IMR-90 (cell line): ENCODE data around the gene CDK11A. TPM values are rescaled to one million over a fixed set of nuclear protein-coding genes. Genes with fewer than 3 reads are reported as not detected.
A peak's percentile ranks its signal among the peaks of the same experiment; 100 is the strongest.

Experiments
- ATAC-seq: fragments of 200-7000 bp; cut with Tn5 transposase; 2 replicates; pipeline ENCODE4 v1.9.1; 2020; ENCODE audit warnings: low read depth, mild to moderate bottlenecking, moderate library complexity
- BruUV-seq: library from RNA; stranded (reverse); fragments of 400-500 nt; replicated peaks from 2 replicates; lab custom pipeline; 2021; lab: Mats Ljungman, UMichigan
- CTCF ChIA-PET: fragments of 300-600 bp; formaldehyde crosslinking; extraction: SDS; loops from one replicate; lab custom pipeline; 2021; ENCODE audit warnings: antibody characterized with exemption; lab: Yijun Ruan, JAX
- POLR2A ChIA-PET: fragments of 300-600 bp; sonication (Branson Sonifier 250); formaldehyde crosslinking; loops from one replicate; lab custom pipeline; 2022; ENCODE audit warnings: antibody characterized with exemption; ENCODE audit not compliant: unreplicated experiment; lab: Charles Lee
- DNase-seq: peaks from one replicate; pipeline ENCODE4 v3.0.0; 2013
- H2AFZ ChIP-seq: replicated peaks from 2 replicates; pipeline ENCODE3; 2013; ENCODE audit warnings: low read length, mild to moderate bottlenecking; ENCODE audit not compliant: poor library complexity
- H2AK5ac ChIP-seq: 2 replicates; pipeline ENCODE4 v1.6.1; 2013; ENCODE audit warnings: low read depth, low read length, inconsistent platforms
- H2AK9ac ChIP-seq: replicated peaks from 2 replicates; pipeline ENCODE3; 2013; ENCODE audit warnings: mild to moderate bottlenecking, low read depth, low read length, moderate library complexity; ENCODE audit not compliant: poor library complexity
- H2BK120ac ChIP-seq: 2 replicates; pipeline ENCODE4 v1.6.1; 2013; ENCODE audit warnings: low read depth, low read length, inconsistent platforms
- H2BK15ac ChIP-seq: 3 replicates; pipeline ENCODE4 v1.6.1; 2013; ENCODE audit warnings: low read depth, low read length, inconsistent platforms
- H2BK20ac ChIP-seq: 2 replicates; pipeline ENCODE4 v1.6.1; 2013; ENCODE audit warnings: low read depth, mild to moderate bottlenecking, inconsistent platforms, low read length, moderate library complexity
- H2BK5ac ChIP-seq: 2 replicates; pipeline ENCODE4 v1.6.1; 2013; ENCODE audit warnings: mild to moderate bottlenecking, low read depth, low read length, inconsistent platforms; ENCODE audit not compliant: poor library complexity, severe bottlenecking
- H3K14ac ChIP-seq: replicated peaks from 2 replicates; pipeline ENCODE4 v1.6.1; 2013; ENCODE audit warnings: low read depth, low read length, inconsistent platforms
- H3K18ac ChIP-seq: 2 replicates; pipeline ENCODE4 v1.6.1; 2013; ENCODE audit warnings: low read depth, low read length, control low read depth
- H3K23ac ChIP-seq: 2 replicates; pipeline ENCODE4 v1.6.1; 2013; ENCODE audit warnings: low read depth, low read length, inconsistent platforms
- H3K27ac ChIP-seq: 2 replicates; pipeline ENCODE4 v1.5.1; 2013; ENCODE audit warnings: mild to moderate bottlenecking, control low read depth, low read length; ENCODE audit not compliant: insufficient read depth
- H3K27me3 ChIP-seq: 2 replicates; pipeline ENCODE4 v1.6.1; 2013; ENCODE audit warnings: low read length; ENCODE audit not compliant: control insufficient read depth, insufficient read depth
- H3K36me3 ChIP-seq: 2 replicates; pipeline ENCODE4 v1.6.1; 2013; ENCODE audit warnings: low read length, mixed read lengths; ENCODE audit not compliant: control insufficient read depth, insufficient read depth
- H3K4ac ChIP-seq: 2 replicates; pipeline ENCODE4 v1.6.1; 2013; ENCODE audit warnings: low read depth, low read length, inconsistent platforms
- H3K4me1 ChIP-seq: 2 replicates; pipeline ENCODE4 v1.6.1; 2013; ENCODE audit warnings: low read length, mixed read lengths; ENCODE audit not compliant: control insufficient read depth, insufficient read depth
- H3K4me2 ChIP-seq: 2 replicates; pipeline ENCODE4 v1.6.1; 2013; ENCODE audit warnings: low read depth, mild to moderate bottlenecking, control low read depth, low read length, moderate library complexity
- H3K4me3 ChIP-seq: 2 replicates; pipeline ENCODE4 v1.5.1; 2013; ENCODE audit warnings: low read depth, mild to moderate bottlenecking, control low read depth, low read length, moderate library complexity; ENCODE audit not compliant: insufficient read depth
- H3K56ac ChIP-seq: 2 replicates; pipeline ENCODE4 v1.6.1; 2013; ENCODE audit warnings: low read length, inconsistent platforms; ENCODE audit not compliant: insufficient read depth; ENCODE audit errors: extremely low read depth
- H3K79me1 ChIP-seq, 2 experiments: 2 replicates each; pipeline ENCODE4 v1.6.1; 2013; ENCODE audit warnings: low read length in 2 of 2, inconsistent platforms in 1 of 2, low read depth in 1 of 2
- H3K9ac ChIP-seq: 2 replicates; pipeline ENCODE4 v1.6.1; 2013; ENCODE audit warnings: low read depth, low read length, control low read depth
- H3K9me1 ChIP-seq: 2 replicates; pipeline ENCODE4 v1.6.1; 2013; ENCODE audit warnings: low read length, inconsistent platforms; ENCODE audit not compliant: insufficient read depth
- H3K9me3 ChIP-seq: 2 replicates; pipeline ENCODE4 v1.6.1; 2013; ENCODE audit warnings: low read length; ENCODE audit not compliant: control insufficient read depth, insufficient read depth
- H4K20me1 ChIP-seq: 2 replicates; pipeline ENCODE4 v1.6.1; 2013; ENCODE audit warnings: low read length, inconsistent platforms; ENCODE audit not compliant: insufficient read depth
- H4K5ac ChIP-seq: 2 replicates; pipeline ENCODE4 v1.6.1; 2013; ENCODE audit warnings: mild to moderate bottlenecking, low read depth, low read length, control low read depth
- H4K8ac ChIP-seq, 2 experiments: 2 replicates each; pipeline ENCODE4 v1.6.1; 2013; ENCODE audit warnings: low read depth in 2 of 2, low read length in 2 of 2, control low read depth in 1 of 2, inconsistent platforms in 1 of 2
- H4K91ac ChIP-seq: 2 replicates; pipeline ENCODE4 v1.6.1; 2013; ENCODE audit warnings: low read depth, low read length, inconsistent platforms; ENCODE audit not compliant: insufficient read depth
- BHLHE40 ChIP-seq: fragments of 150-350 bp; IDR thresholded peaks from 2 replicates; pipeline ENCODE4 v1.6.1; 2016; ENCODE audit warnings: mild to moderate bottlenecking, low read depth, low read length
- MAFK ChIP-seq: IDR thresholded peaks from 2 replicates; pipeline ENCODE4 v1.6.1; 2012; ENCODE audit warnings: low read depth, low read length, improper control_type of control experiment
- MXI1 ChIP-seq: IDR thresholded peaks from 2 replicates; pipeline ENCODE4 v1.6.1; 2012; ENCODE audit warnings: low read depth, mild to moderate bottlenecking, low read length, moderate library complexity, borderline replicate concordance
- RAD21 ChIP-seq: IDR thresholded peaks from 2 replicates; pipeline ENCODE4 v1.6.1; 2012; ENCODE audit warnings: low read length, improper control_type of control experiment
- RFX5 ChIP-seq: IDR thresholded peaks from 2 replicates; pipeline ENCODE4 v1.8.0; 2012; ENCODE audit warnings: low read depth, mild to moderate bottlenecking, low read length, moderate library complexity
- SMC3 ChIP-seq: fragments of 150-350 bp; IDR thresholded peaks from 2 replicates; pipeline ENCODE4 v1.6.1; 2016; ENCODE audit warnings: low read depth, mild to moderate bottlenecking, antibody characterized with exemption, low read length, moderate library complexity
- WGBS, 2 experiments: methylation state at CpG; one replicate each; pipeline versions ENCODE4 v1.1.5 to v1.1.7; 2013; ENCODE audit warnings: missing lambda C conversion rate in 2 of 2; ENCODE audit not compliant: insufficient read length in 1 of 2; ENCODE audit errors: extremely low coverage in 2 of 2; 5-methylcytosine and 5-hydroxymethylcytosine counted together
- dilution Hi-C: fragments of 300-500 bp; cut with HindIII; formaldehyde crosslinking; loops from one replicate; pipeline ENCODE4 v1.14.3; 2018; ENCODE audit warnings: low sequenced_read_pairs; ENCODE audit not compliant: unreplicated experiment
- in situ Hi-C: fragments of 300-500 bp; cut with MboI; formaldehyde crosslinking; loops from 3 replicates; pipeline ENCODE4 v1.14.3; 2019; ENCODE audit warnings: low sequenced_read_pairs, inconsistent platforms, mixed read lengths
- intact Hi-C: fragments of 100-400 bp; cut with micrococcal nuclease; formaldehyde crosslinking; loops from 2 replicates; pipeline ENCODE4 v1.10.0; 2022
- polyA plus RNA-seq, 3 experiments: library from polyadenylated mRNA; depleted of rRNA; stranded (reverse); fragments of >200 nt; gene quantifications; 2 replicates each; pipeline ENCODE4 v1.2.3, GENCODE V29; 2012; ENCODE audit warnings: low replicate concordance in 1 of 3
- total RNA-seq: library from RNA; depleted of rRNA; stranded (reverse); fragments of >200 nt; gene quantifications from 2 replicates; pipeline ENCODE4 v1.2.3, GENCODE V29; 2012
- TF ChIP-seq, protein P1 (sequence below): fragments of 150-350 bp; IDR thresholded peaks from 2 replicates; pipeline ENCODE4 v1.6.1; 2016; ENCODE audit warnings: low read depth, mild to moderate bottlenecking, low read length, moderate library complexity, borderline replicate concordance
- TF ChIP-seq, protein P2 (sequence below): conservative IDR thresholded peaks from 2 replicates; pipeline ENCODE4 v1.5.1; 2012; ENCODE audit warnings: mild to moderate bottlenecking, low read depth, low read length, improper control_type of control experiment

Gene CDK11A
- total and polyA plus RNA-seq, 2 of the 4 experiments (the other 2 are of a cell fraction): 1.8 to 20.0 TPM

DNA sequence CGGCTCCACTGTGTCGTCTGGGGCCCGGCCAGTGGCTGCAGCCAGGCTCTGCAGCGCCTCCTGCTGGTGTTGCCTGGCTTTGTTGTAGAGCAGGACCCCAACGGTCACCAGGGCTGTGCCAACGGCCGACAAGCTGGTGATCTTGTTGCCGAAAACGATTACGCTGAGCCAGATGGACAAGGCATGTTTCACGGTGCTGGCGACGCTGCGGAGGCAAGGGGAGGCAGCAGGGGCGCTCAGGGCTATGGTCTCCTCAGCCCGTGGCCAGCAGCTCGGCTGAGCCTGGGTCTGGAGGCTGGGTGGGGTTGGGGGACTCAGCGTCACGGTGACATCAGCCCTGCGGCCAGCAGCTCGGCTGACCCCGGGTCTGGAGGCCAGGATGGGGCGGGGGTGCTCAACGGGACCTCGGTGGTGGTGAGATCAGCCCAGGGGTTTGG is 58.3 kb downstream of the CDK11A start:
- H2AFZ ChIP-seq: peak overlapping the region; percentile 43
- H2BK5ac ChIP-seq: no peak overlapping the region
- H3K36me3 ChIP-seq: peaks cover 41% of the 10 kb centered on the region
- in situ Hi-C loops: no loop called here
- H3K9me1 ChIP-seq: no peaks in the 10 kb centered on the region; the same call in 1 of the 2 replicates
- no peak overlapping the region for H3K27ac ChIP-seq
- H2AK5ac ChIP-seq: no peak overlapping the region
- H3K4me2 ChIP-seq: no peak overlapping the region
- dilution Hi-C loops: no loop called here
- H3K4me1 ChIP-seq: peaks cover 6% of the 10 kb centered on the region
- H3K23ac ChIP-seq: no peak overlapping the region
- no peak overlapping the region for H2BK20ac ChIP-seq
- H4K8ac ChIP-seq: no peak overlapping the region
- no peaks in the 10 kb centered on the region for H3K9me3 ChIP-seq
- H2AK9ac ChIP-seq: peak overlapping the region; percentile 28
- no peak overlapping the region for H4K91ac ChIP-seq
- ATAC-seq: no peak
- no peak overlapping the region for H3K4me3 ChIP-seq
- no peak overlapping the region for H4K5ac ChIP-seq
- no TSS peak for BruUV-seq
- intact Hi-C loops: no loop called here
- H3K4ac ChIP-seq: no peak overlapping the region
- H3K14ac ChIP-seq: no peak overlapping the region
- no peaks in the 10 kb centered on the region for H3K27me3 ChIP-seq
- POLR2A ChIA-PET: no interaction called here
- no peaks in the 10 kb centered on the region for H4K20me1 ChIP-seq
- no peak overlapping the region for H2BK15ac ChIP-seq
- TF ChIP-seq, protein P1, sequence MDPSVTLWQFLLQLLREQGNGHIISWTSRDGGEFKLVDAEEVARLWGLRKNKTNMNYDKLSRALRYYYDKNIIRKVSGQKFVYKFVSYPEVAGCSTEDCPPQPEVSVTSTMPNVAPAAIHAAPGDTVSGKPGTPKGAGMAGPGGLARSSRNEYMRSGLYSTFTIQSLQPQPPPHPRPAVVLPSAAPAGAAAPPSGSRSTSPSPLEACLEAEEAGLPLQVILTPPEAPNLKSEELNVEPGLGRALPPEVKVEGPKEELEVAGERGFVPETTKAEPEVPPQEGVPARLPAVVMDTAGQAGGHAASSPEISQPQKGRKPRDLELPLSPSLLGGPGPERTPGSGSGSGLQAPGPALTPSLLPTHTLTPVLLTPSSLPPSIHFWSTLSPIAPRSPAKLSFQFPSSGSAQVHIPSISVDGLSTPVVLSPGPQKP: no peak
- no peak for TF ChIP-seq BHLHE40
- TF ChIP-seq SMC3: no peak
- TF ChIP-seq, protein P2, sequence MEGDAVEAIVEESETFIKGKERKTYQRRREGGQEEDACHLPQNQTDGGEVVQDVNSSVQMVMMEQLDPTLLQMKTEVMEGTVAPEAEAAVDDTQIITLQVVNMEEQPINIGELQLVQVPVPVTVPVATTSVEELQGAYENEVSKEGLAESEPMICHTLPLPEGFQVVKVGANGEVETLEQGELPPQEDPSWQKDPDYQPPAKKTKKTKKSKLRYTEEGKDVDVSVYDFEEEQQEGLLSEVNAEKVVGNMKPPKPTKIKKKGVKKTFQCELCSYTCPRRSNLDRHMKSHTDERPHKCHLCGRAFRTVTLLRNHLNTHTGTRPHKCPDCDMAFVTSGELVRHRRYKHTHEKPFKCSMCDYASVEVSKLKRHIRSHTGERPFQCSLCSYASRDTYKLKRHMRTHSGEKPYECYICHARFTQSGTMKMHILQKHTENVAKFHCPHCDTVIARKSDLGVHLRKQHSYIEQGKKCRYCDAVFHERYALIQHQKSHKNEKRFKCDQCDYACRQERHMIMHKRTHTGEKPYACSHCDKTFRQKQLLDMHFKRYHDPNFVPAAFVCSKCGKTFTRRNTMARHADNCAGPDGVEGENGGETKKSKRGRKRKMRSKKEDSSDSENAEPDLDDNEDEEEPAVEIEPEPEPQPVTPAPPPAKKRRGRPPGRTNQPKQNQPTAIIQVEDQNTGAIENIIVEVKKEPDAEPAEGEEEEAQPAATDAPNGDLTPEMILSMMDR: peak; percentile 27
- TF ChIP-seq MXI1: no peak
- TF ChIP-seq MAFK: no peak
- TF ChIP-seq RAD21: 0 out of 2 replicates have a peak, but pooled peaks have one; percentile 6
- TF ChIP-seq RFX5: no peak
- DNase-seq: no peak
- H3K56ac ChIP-seq: no peak overlapping the region
- 81% methylated on average over 13 of the region's 25 CpGs; no CpG with 5 or more reads in 1 of the 2 experiments for WGBS, 2 experiments
- H3K18ac ChIP-seq: no peak overlapping the region
- no peak overlapping the region for H3K9ac ChIP-seq
- CTCF ChIA-PET: interaction anchor here (0.5 kb wide), 1 partner anchor 111 kb away, joined by 6 read pairs; no protein-coding TSS in a partner anchor
- H2BK120ac ChIP-seq: no peak overlapping the region
- peaks cover 0 to 7% of the 10 kb centered on the region in 2 experiments; a peak in 1 of 4 replicates for H3K79me1 ChIP-seq
